NCI-H2029 treated with DMSO at 0.1 percent for 48 hours (cell line): ENCODE measurements around the gene STRN3.
"Not testable (repeated sequence)": the region's sequence is repeated elsewhere in the genome, so short reads cannot be mapped to it uniquely, and the experiment has no call there.

Experiments
- DNase-seq: peaks from one replicate; lab custom pipeline; 2025; lab: John Stamatoyannopoulos, UW

The STRN3 gene

DNA sequence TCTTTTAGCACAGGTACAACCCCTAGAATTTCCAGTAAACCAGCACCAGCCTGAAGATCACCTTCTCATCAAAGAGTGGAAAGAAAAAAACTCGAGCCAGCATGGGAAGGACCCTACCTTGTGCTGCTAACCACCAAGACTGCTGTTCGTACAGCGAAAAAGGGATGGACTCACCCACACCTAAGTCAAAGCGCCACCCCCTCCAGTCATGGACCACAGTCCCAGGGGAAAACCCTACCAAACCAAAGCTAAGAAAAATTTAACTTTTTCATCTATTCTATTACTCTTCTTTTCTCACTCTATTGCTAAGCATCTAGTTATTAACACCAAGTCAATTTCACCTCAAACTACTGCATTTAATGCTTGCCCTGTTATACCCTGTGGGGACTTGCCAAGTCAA is 56.4 kb downstream of the STRN3 start:
- not testable (repeated sequence) for DNase-seq

DNA sequence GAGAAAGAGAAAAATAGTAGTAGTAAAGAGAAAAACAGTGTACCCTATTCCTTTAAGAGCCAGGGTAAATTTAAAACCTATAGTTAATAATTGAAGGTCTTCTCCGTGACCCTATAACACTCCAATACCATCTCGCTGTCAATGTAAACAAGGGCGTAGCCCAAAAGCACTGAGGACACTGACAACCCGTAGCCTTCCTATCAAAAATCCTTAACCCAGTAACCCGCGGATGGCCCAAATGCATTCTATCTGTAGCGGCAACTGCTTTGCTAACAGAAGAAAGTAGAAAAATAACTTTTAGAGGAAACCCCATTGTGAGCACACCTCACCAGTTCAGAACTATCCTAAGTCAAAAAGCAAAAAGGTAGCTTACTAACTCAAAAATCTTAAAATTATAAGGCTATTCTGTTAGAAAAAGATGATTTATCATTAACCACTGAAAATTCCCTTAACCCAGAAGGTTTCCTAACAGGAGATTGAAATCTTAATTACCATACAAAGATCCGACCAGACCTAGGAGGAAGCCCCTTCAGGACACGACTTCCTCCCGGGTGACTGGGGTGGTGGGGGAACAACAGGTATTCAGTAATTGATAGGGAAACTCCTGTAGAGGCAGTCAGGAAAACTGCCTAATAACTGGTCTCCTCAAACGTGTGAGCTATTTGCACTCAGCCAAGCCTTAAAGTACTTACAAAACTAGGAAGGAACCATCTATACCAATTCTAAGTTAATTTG is 58.6 kb downstream of the STRN3 start:
- DNase-seq = not testable (repeated sequence)

DNA sequence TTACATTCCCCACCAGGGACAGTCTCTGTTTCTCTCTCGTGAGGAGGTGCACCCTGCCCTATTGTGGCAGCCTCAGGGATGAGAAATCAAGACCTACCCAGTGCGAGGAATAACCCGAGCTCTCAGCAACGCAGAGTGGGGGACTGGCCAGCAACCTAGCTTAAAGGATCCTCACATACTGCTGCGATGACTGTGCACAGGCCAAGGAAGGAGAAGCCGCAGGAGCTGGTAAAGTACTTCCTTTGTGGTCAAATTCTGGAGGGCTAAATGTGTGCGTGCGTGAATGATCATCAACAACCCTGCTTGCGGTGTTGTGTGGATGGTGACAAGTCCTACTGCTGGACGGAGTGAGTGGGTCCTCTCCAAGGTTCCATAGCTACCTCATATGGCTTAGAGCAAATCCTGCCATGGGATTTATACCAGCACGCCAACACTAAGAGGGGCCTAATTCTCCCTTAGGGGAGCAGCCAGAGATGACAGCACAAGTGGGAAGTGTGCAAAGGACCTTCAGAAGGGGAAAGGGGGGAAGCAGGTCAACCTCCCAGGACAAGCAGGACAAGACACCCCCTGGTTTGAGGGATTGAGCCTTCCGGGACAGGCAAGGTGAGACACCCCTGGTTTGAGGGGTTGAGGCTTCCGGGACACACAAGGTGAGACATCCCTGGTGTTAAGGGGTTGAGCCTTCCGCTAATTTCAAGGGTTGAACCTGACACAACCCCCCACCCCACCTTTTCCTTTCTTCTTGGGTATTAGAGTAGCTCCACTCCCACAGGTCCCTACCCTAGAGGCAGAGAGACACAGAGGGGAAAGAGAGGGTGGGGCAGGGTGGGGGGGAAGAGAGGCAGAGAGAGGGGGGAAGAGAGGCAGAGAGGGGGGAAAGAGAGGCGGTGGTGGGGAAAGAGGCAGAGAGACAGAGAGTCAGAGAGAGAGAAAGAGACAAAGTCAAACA is 59.5 kb downstream of the STRN3 start:
- no peak for DNase-seq

DNA sequence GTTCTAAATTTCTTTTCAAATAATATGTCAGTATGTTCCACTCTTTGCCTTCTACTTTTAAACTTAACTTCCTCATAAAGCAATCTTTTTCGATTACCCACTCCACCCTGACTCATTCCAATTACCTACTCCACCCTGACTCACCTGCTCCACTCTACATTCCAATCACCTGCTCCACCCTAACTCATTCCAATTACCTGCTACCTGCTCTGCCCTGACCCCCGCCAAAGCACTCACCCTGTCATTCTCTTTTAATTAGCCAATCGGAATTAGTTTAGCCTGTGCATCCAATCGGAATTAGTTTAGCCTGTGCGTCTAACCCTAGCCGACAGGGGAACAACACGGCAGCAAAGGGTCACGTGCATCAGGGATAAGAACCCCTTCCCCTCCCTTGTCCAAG is 60.3 kb downstream of the STRN3 start:
- not testable (repeated sequence) for DNase-seq

DNA sequence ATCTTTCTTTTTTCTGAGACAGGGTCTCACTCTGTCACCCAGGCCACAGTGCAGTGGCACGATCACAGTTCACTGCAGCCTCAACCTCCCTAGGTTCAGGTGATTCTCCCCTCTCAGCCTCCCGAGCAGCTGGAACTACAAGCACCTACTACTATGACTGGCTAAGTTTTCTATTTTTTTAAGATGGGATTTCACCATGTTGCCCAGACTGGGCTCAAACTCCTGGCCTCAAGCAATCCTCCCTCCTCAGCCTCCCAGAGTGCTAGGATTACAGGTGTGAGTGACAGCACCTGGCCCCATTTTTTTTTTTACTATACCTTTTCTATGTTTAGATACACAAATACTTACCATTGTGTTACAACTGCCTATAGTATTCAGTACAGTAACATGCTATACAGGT is 63.6 kb downstream of the STRN3 start:
- DNase-seq = not testable (repeated sequence)

DNA sequence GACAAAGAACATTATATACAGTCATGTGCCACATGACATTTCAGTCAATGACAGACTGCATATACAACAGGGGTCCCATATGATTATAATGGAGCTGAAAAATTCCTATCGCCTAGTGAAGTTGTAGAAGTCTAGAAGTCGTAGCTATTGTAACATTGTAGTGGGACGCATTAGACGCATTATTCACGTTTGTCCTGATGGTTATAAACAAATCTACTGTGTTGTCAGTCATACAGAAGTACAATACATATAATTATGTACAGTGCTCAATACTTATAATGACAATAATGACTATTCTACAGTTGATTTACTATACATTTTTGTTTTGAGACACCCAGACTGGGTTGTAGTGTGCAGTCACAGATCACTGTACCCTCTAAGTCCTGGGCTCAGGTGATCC is 64.8 kb downstream of the STRN3 start:
- no peak for DNase-seq

DNA sequence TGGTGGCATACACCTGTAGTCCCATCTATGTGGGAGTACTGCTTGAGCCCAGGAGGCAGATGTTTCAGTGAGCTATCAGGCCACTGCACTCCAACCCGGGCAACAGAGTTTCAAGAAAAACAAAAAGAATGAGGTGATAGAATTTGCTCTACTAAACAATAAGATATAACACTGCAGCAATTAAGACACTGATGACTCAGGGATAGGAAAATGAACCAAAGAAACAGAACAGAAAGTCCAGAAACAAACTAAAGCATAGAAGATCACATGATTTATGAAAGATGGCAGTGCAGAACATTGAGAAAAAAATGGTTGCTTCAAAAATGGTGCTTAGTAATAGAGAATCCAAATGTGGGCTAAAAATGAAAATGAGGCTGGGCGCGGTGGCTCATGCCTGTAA is 66.0 kb downstream of the STRN3 start:
- DNase-seq = no peak

DNA sequence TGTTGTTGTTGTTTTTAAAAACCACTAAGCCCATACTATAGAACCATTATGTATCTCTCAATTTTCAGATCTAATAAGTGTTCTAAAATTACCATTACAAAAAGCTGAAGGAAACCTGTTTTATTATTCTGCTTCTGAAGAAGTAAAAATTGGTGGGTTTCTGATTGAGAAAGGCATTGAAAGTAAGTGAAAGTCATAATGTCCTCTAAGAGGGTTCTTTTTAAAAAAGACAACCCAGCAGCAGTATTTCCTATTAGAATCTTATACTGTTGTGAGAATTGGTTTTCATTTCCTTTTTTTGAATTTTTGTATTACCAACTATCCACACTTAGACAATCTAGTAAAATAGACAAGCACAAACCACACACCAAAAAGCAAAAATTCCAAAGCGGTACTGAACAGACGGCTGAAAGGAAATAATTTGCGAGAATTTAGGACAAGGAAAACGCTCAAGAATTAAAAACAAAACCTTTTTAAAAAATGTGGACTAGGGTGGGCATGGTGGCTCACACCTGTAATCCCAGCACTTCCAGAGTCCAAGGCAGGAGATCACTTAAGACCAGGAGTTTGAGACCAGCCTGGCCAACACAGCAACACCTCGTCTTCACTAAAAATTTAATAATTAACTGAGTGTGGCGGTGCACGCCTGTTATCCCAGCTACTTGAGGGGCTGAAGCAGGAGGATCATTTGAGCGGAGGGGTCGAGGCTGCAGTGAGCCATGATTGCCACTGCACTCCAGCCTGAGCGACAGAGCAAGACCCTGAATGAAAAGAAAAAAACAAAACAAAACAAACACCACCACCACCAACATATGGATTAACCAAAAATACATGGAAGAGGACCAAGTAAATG is 67.4 kb downstream of the STRN3 start:
- no peak for DNase-seq

DNA sequence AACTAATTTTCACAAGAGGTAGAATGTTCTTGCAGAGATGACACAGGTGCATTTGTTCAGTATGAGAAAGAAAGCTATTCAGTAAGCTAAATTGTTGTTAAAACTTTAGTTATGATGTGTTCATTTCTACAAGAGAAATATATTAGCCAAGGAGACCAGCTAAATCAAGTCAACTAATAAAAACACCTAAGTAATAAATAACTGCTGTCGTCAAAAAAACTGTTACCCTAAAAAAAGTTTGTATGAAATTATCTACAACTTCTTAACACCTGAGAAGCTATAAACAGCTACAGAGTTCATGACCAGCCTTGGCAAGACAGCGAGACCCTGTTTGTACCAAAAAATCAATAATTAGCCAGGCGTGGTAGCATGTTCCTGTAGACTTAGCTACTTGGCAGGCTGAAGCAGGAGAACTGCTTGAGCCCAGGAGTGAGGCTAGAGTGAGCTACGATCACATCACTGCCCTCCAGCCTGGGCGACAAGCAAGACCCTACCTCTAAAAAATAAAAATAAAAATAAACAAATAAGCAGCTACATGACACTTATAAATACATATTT is 68.3 kb downstream of the STRN3 start:
- DNase-seq = no peak

DNA sequence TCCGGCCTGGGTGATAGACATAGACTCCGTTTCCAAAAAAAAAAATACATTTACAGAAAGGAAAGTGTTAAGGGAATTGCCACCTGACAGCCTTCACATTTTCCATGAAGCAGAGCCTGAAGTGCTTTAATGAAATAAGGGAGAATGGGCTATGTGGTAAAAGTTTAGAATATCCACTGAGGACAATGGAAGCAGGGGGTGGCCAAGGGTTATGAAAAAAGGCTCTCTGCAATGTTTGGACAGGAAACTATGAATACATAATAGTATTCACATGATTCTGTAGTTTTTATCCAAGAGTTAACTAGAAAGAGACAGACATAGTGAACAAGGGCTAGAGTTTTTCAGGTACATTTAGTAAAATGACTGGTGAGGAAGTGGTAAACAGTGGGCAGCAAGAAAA is 76.5 kb downstream of the STRN3 start:
- DNase-seq = no peak

DNA sequence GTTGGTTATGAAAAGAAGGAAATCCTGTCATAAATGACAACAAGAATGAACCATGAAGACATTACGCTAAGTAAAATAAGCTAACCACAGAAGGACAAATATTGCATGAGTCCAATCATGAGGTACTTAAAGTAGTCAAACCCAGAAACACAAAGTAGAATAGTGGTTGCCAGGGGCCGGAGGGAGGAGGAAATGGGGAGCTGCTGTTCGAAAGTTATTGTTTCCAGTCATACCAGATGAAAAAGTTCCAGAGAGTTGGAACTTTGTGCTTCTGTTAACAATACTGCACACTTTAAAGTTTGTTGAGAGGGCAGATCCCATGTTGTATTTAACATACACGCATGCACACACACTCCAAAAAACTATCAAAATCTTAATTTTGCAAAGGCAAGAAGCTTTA is 82.5 kb downstream of the STRN3 start:
- no peak for DNase-seq

DNA sequence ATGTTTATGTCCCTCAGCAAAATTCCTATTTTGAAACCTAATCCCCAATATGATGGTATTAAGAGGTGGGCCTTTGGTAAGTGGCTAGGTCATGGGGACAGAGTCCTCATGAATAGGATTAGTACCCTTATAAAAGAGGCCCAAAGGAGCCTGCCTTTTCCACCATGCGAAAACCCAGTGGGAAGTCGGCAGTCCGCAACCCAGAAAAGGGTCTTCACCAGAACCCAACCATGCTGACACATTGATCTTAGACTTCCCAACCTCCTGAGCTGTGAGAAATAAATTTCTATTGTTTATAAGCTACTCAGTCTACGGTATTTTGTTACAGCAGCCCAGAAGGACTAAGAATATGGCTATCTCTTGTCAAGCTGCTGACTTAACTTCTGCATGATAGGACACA is 85.3 kb downstream of the STRN3 start:
- DNase-seq = no peak

DNA sequence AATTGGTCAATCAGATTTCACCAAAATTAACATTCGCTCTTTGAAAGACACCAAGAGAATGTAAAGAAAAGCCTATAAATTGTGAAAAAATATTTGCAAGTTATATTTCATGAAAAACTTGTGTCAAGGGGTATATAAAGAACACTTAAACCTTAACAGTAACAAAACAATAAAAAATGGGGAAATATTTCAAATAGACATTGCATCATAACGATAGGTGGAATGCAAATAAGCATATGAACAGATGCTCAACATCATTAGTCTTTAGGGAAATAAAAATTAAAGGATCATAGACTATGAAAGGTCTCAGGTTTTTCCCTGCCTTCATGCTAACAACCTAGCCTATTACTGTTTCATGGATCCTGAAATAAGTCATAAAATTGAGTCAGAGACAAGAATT is 87.6 kb downstream of the STRN3 start:
- no peak for DNase-seq

DNA sequence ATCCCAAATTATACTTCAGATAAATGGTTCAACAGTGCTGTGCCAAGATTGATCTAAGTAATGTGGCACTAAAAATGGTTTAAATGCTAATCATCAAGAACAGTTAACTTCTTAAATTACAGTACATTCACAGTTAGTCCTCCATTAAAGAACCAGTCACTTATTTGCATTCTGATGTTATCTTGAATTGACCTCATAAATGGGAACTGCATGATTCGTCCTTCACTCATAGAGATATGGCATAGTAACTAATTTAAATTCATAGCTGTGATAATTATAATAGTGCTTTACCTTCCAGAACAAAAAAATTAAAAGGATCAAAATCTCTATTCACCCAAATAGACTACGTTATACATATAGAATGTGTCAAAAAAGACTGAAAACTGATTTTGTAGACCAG is 90.7 kb downstream of the STRN3 start:
- no peak for DNase-seq

DNA sequence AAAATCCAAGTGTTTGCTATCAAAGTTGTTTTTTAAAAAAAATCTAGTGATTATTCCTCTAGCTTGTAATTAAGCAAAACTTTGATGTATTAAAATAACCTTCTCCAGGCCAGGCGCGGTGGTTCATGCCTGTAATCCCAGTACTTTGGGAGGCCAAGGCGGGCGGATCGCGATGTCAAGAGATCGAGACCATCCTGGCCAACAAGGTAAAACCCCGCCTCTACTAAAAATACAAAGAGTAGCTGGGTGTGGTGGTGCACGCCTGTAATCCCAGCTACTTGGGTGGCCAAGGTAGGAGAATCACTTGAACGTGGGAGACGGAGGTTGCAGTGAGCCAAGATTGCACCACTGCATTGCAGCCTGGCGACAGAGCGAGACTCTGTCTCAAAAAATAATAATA is 92.2 kb downstream of the STRN3 start:
- DNase-seq = not testable (repeated sequence)

DNA sequence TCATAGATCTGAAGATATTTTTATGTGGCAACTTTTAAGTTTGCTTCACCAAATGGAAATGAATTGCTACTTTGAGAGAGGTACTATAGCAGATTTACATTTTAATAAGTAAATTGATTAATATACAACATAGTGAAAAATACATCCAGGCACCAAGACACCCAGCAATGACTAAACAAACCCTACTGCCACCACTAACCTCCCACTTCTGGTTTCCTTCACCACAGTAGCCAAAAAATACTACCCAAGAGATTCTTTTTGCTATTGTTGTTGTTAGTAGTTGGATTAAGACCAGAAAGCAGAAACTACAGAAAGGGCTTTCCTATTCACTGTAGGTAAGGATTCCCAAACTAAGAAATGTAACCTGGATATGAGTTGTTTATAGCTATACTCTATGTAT is 97.7 kb downstream of the STRN3 start:
- DNase-seq = no peak

DNA sequence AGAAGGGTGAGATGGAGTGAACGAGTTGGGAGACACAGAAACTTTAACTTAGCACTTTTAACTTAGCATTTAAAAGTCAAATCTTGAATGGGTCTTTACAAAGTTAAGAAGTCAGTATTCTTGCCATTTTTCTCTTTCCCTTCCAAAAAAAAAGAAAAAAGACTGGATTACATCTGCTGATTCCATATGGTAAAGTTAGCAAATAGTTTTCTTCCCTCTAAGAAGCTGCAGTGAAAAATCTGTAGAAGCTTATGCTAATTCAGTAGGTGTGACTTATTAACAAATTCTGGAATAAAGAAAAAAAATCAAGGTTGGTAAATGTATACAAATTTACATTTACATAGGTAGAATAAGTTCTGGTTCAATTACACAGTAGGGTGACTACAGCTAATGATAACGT is 100.9 kb downstream of the STRN3 start:
- DNase-seq = no peak

DNA sequence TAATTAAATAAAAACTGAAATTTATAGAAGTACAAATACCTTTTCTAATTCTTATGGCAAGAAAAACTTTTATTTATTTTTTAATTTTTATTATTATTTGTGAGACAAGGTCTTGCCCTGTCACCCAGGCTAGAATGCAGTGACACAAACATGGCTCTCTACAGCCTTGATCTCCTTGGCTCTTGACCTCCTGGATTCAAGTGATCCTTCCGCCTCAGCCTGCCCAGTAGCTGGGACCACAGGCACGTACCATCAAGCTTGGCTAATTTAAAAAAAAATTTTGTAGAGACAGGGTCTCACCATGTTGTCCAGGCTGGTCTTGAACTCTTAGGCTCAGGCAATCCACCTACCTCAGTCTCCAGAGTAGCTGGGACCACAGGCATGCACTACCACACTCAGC is 104.4 kb downstream of the STRN3 start:
- DNase-seq = no peak

DNA sequence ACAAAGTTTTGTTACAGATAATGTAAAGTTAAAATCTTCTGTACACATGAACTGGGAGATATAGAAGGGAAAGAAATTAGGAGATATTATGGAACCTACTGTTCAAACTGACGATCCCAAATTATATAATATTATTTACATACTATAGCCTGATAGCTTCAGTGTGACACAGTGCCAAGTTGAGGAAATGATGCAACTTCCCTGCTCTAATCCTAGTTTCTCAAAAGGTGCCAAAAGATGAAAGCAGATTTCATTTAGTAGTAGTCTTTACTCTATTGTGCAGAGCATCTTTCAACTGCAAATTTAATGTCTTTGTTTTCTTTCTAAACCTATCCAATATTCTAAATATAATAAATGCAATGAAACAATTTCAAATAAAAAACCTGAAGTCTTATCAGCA is 104.9 kb downstream of the STRN3 start:
- no peak for DNase-seq

DNA sequence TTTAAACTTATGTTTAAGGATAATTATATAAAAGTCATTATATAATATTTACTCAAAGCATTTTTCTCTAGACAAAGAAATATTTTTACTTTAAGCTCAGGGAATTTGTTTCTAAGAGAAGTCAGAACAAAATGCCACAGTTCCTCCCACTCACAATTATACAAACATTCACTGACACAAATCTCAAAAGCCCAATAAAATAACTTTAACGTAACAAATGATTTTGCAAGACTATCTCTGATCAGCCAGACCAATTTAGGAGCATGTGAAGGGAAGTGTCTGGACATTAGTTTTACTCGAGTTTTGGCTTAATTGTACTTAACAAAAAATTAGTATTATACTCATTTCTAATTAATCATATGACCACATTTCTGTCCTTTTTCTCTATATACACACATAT is 110.6 kb downstream of the STRN3 start:
- no peak for DNase-seq

DNA sequence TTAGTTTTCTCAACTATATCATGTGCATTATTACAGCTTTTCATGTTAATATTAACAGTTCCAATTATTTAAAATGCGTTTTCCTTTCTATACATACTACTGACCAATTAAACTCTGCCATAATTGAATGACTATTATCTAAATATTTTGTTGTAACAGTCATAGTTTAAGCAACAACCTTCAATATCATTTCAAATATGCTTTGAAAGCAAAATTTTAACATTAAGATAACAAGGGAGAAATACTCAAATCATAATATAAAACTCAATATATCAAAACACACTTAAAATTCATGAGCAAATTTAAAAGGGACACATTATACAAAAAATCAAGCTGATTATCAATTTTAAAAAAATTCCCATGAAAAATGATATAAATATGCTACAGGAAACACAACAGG is 111.4 kb downstream of the STRN3 start:
- no peak for DNase-seq

DNA sequence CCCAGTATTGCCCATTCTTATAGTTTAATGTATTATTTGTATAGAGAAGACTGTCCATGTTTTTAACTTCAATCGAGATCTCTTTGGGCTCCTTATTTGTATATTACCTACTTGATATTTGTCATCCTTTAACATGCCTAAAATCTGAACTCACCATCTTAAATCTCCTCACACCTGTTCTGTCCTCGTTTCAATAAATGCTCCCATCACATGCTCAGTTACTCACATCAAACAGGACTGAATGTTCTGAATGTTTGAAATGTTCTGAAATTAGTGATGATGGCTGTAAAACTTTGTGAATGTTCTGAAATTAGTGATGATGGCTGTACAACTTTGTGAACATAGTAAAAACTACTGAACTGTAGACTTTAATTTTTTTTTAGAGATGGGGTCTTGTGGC is 117.4 kb downstream of the STRN3 start:
- no peak for DNase-seq
